Renal pelvis (tissue), 4 donors: ENCODE measurements around the gene SLC9A9. TPM values are rescaled to one million over a fixed set of nuclear protein-coding genes. Genes with fewer than 3 reads are reported as not detected.
A peak's percentile ranks its signal among the peaks of the same experiment; 100 is the strongest.
"Not testable (repeated sequence)": the region's sequence is repeated elsewhere in the genome, so short reads cannot be mapped to it uniquely, and the experiment has no call there.

Experiments
- DNase-seq: peaks from one replicate; pipeline ENCODE4 v3.0.0-alpha.2; 2013
- polyA plus RNA-seq, 3 donors: library from polyadenylated mRNA; unstranded; fragments of 120-200 nt; gene quantifications; one replicate each; pipeline ENCODE4 v1.2.1, GENCODE V29; 2013; ENCODE audit not compliant: insufficient read length in 3 of 3

SLC9A9 gene
- polyA plus RNA-seq, 3 donors = 4.2 to 5.3 (median 4.9) TPM

- DNase-seq = no peak
Measured at GRCh38 chr3:143697975-143698374, 150.3 kb downstream of the SLC9A9 start.

- not testable (repeated sequence) for DNase-seq
Measured at GRCh38 chr3:143695333-143695732, 152.9 kb downstream of the SLC9A9 start.

- no peak for DNase-seq
Measured at GRCh38 chr3:143693506-143693905, 154.8 kb downstream of the SLC9A9 start.

GRCh38 chr3:143686638-143687197 lies 161.6 kb downstream of the SLC9A9 start:
- DNase-seq = no peak

- DNase-seq = no peak
Measured at GRCh38 chr3:143685491-143685890, 162.8 kb downstream of the SLC9A9 start.

- DNase-seq = peak; percentile 51
Measured at GRCh38 chr3:143677430-143677829, 170.8 kb downstream of the SLC9A9 start.

GRCh38 chr3:143676747-143677146 lies 171.5 kb downstream of the SLC9A9 start:
- peak; percentile 44 for DNase-seq

GRCh38 chr3:143676021-143676420 lies 172.2 kb downstream of the SLC9A9 start:
- DNase-seq = no peak

GRCh38 chr3:143674100-143674968 lies 173.9 kb downstream of the SLC9A9 start:
- DNase-seq = peak; percentile 72

- DNase-seq = no peak
Measured at GRCh38 chr3:143672396-143673165, 175.7 kb downstream of the SLC9A9 start.

GRCh38 chr3:143671626-143672025 lies 176.6 kb downstream of the SLC9A9 start:
- DNase-seq = no peak

GRCh38 chr3:143668924-143669790 lies 179.1 kb downstream of the SLC9A9 start:
- DNase-seq = no peak

- DNase-seq = no peak
Measured at GRCh38 chr3:143668385-143668784, 179.9 kb downstream of the SLC9A9 start.

GRCh38 chr3:143661677-143662076 lies 186.6 kb downstream of the SLC9A9 start:
- DNase-seq = no peak

- no peak for DNase-seq
Measured at GRCh38 chr3:143658861-143659260, 189.4 kb downstream of the SLC9A9 start.

- no peak for DNase-seq
Measured at GRCh38 chr3:143658116-143658515, 190.2 kb downstream of the SLC9A9 start.

- DNase-seq = no peak
Measured at GRCh38 chr3:143657391-143657790, 190.9 kb downstream of the SLC9A9 start.

- DNase-seq = no peak
Measured at GRCh38 chr3:143654906-143655305, 193.4 kb downstream of the SLC9A9 start.

- DNase-seq = no peak
Measured at GRCh38 chr3:143653935-143654334, 194.3 kb downstream of the SLC9A9 start.

- DNase-seq = no peak
Measured at GRCh38 chr3:143653493-143653892, 194.8 kb downstream of the SLC9A9 start.

- DNase-seq = no peak
Measured at GRCh38 chr3:143652118-143652517, 196.2 kb downstream of the SLC9A9 start.

- no peak for DNase-seq
Measured at GRCh38 chr3:143650827-143651226, 197.4 kb downstream of the SLC9A9 start.
